Neural cell (in vitro differentiated cells): ENCODE results near the gene ASIC1.

Experiments used
- EP300 ChIP-seq: fragments of 450-650 bp; conservative IDR thresholded peaks from 2 replicates; pipeline ENCODE4 v1.6.1; 2014; ENCODE audit warnings: antibody characterized with exemption, mild to moderate bottlenecking, moderate library complexity; ENCODE audit not compliant: poor library complexity, severe bottlenecking
- SMC3 ChIP-seq: fragments of 450-650 bp; conservative IDR thresholded peaks from 2 replicates; pipeline ENCODE4 v1.6.1; 2014; ENCODE audit warnings: antibody characterized with exemption, mild to moderate bottlenecking, moderate library complexity; ENCODE audit not compliant: poor library complexity
- TF ChIP-seq, protein P1 (sequence below): fragments of 450-650 bp; IDR thresholded peaks from 2 replicates; pipeline ENCODE4 v1.5.1; 2014; ENCODE audit warnings: antibody characterized with exemption, mild to moderate bottlenecking, moderate library complexity; ENCODE audit not compliant: poor library complexity, severe bottlenecking

DNA sequence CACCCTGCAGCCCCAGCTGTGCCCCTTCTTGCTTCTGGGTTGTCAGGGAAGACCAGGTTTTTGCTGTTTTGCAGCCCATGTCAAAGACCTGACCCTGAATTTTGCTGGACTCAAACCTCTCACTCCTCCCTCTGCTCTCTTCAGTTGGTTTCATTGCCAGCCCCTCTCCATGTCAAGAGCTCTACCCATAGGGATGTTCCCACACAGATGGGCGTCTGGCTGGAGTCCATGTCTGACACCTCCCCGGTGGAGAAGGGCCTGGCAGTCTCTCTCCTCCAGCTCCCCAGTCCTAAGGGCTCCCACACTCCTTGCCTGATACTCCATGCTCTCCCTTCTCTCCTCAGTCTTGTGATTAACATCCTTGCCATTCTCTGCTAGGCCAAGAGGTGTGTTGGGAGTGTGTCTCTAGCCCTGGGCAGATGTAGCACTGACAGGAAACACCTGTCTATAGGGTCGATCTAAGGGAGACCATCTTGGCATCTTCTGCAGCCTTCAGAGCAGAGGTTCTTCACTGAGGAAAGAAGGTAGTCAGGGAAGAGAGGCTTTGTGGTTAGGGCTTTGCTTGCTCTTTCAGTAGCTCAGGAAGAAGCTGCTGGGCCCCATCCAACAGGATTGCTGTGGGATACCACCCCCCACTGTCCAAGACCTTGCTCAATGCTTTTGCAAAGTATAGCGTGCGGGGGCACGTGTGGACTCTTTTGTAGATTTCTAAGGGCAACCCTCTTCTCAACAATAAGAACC, 4.7 kb downstream of the ASIC1 start:
- TF ChIP-seq EP300 (no peak), SMC3 (no peak)
- TF ChIP-seq, protein P1, sequence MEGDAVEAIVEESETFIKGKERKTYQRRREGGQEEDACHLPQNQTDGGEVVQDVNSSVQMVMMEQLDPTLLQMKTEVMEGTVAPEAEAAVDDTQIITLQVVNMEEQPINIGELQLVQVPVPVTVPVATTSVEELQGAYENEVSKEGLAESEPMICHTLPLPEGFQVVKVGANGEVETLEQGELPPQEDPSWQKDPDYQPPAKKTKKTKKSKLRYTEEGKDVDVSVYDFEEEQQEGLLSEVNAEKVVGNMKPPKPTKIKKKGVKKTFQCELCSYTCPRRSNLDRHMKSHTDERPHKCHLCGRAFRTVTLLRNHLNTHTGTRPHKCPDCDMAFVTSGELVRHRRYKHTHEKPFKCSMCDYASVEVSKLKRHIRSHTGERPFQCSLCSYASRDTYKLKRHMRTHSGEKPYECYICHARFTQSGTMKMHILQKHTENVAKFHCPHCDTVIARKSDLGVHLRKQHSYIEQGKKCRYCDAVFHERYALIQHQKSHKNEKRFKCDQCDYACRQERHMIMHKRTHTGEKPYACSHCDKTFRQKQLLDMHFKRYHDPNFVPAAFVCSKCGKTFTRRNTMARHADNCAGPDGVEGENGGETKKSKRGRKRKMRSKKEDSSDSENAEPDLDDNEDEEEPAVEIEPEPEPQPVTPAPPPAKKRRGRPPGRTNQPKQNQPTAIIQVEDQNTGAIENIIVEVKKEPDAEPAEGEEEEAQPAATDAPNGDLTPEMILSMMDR: no peak
